Measurements from ENCODE around the gene LPIN1. TPM values are rescaled to one million over a fixed set of nuclear protein-coding genes. Genes with fewer than 3 reads are reported as not detected.
A peak's percentile ranks its signal among the peaks of the same experiment; 100 is the strongest.

The LPIN1 gene
- total and polyA plus RNA-seq, 2 of the 13 experiments (the other 11 are each of a cell fraction or from before 2014, with no cell fraction given): 9.7 to 19.4 TPM

- no peak for TF ChIP-seq CTCF (CRISPR knock-in tag; IDR thresholded peaks at IDR 0.05)
Observed at GRCh38 chr2:11701206-11701605, 45.2 kb upstream of the LPIN1 start (continued).

GRCh38 chr2:11701751-11702301, 44.6 kb upstream of the LPIN1 start:
- Histone ChIP-seq H3K4me3 (replicated peaks in 1 of 3; ENCODE audit: insufficient read depth in 1 of 3, low read depth in 2 of 3, low read length in 3 of 3) (no peak overlapping the region), H3K36me3 (replicated peaks in 1 of 2; ENCODE audit: control insufficient read depth in 1 of 2, insufficient read depth in 2 of 2, low read length in 2 of 2) (no peaks in the 10 kb centered on the region), H3K27me3 (ENCODE audit: control insufficient read depth in 1 of 2, insufficient read depth in 2 of 2, low read length in 2 of 2) (peaks cover 2 to 14% of the 10 kb centered on the region in 2 experiments; a peak in 3 of 5 replicates), H3K4me1 (ENCODE audit: insufficient read depth, low read length) (peaks cover 54% of the 10 kb centered on the region), H3K9me3 (ENCODE audit: low read length) (no peaks in the 10 kb centered on the region), H3K79me2 (ENCODE audit: insufficient read depth, low read length) (no peaks in the 10 kb centered on the region), H3K27ac (ENCODE audit: extremely low read length, insufficient read depth, low read length) (no peak overlapping the region), H2AFZ (ENCODE audit: low read length) (no peak overlapping the region), H4K20me1 (ENCODE audit: insufficient read depth, low read length) (no peaks in the 10 kb centered on the region), H3K4me2 (ENCODE audit: low read depth, low read length) (no peak overlapping the region), H3K9ac (ENCODE audit: insufficient read depth, low read depth, low read length) (no peak overlapping the region)
- in situ Hi-C loops (cut with HindIII; ENCODE audit: extremely low pct_ligation_motif_present, low pct_unique_long_range_greater_than_20kb): no loop called here
- intact Hi-C loops (cut with micrococcal nuclease; ENCODE audit: unreplicated experiment): no loop called here
- TF ChIP-seq MIER3 (CRISPR knock-in tag; IDR thresholded peaks at IDR 0.05; ENCODE audit: borderline replicate concordance) (no peak), THAP9 (CRISPR knock-in tag; IDR thresholded peaks at IDR 0.05; ENCODE audit: borderline replicate concordance) (no peak), CREB1 (IDR thresholded peaks at IDR 0.05) (peak; percentile 94), CREB1 (CRISPR knock-in tag; IDR thresholded peaks at IDR 0.05) (no peak), JUN (CRISPR knock-in tag; IDR thresholded peaks at IDR 0.05) (no peak), TARDBP (CRISPR knock-in tag; IDR thresholded peaks at IDR 0.05) (no peak), GRHL1 (CRISPR knock-in tag; conservative IDR thresholded peaks at IDR 0.05) (no peak), ATF7 (IDR thresholded peaks at IDR 0.05) (peak; percentile 96), ATF7 (CRISPR knock-in tag; IDR thresholded peaks at IDR 0.05) (no peak)
- DNase-seq (ENCODE audit: low spot score): no peak
- ChIA-PET CTCF (ENCODE audit: low intra/inter-chr PET ratio, low total read pairs) (no interaction called here), POLR2A (no interaction called here)
- FAIRE-seq: no peak
- ATAC-seq: no peak
- WGBS (ENCODE audit: low lambda C conversion rate): 30% methylated on average over 14 of the region's 14 CpGs
- no TSS peak for BruUV-seq (replicated peaks)
